Measurements from ENCODE around the gene KRTAP4-11. TPM values are rescaled to one million over a fixed set of nuclear protein-coding genes. Genes with fewer than 3 reads are reported as not detected.

Gene KRTAP4-11
- total RNA-seq, 1 donor from 2014 or later, result not detected

DNA sequence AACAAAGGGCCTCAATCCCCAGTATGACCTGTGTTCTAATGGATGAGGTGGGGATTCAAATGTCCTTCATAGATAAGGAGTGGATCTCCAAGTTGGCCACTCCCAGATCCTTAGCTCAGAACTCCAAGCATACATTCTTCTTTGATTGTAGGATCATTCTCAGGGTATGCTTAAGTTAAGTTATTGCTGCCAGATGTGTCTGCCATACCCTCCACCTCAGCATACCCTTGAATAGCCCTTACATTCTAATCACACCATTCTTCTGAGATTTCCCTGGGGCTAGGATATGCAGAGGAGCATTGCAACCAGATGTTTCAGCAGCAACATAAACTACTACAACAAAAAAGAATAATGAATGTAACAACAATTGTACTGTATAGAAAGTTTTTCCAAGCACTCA, 50.9 kb downstream of the KRTAP4-11 start:
- intact Hi-C loops (cut with DNase I), result no loop called here
- H3K4me3 ChIP-seq, result no peak overlapping the region

More for the DNA sequence above, 50.9 kb downstream of the KRTAP4-11 start:
- no peak for DNase-seq (ENCODE audit: low spot score in 2 of 2)
- no peak overlapping the region for H3K27ac ChIP-seq
- no peaks in the 10 kb centered on the region for H3K36me3 ChIP-seq
- TF ChIP-seq, protein P1, sequence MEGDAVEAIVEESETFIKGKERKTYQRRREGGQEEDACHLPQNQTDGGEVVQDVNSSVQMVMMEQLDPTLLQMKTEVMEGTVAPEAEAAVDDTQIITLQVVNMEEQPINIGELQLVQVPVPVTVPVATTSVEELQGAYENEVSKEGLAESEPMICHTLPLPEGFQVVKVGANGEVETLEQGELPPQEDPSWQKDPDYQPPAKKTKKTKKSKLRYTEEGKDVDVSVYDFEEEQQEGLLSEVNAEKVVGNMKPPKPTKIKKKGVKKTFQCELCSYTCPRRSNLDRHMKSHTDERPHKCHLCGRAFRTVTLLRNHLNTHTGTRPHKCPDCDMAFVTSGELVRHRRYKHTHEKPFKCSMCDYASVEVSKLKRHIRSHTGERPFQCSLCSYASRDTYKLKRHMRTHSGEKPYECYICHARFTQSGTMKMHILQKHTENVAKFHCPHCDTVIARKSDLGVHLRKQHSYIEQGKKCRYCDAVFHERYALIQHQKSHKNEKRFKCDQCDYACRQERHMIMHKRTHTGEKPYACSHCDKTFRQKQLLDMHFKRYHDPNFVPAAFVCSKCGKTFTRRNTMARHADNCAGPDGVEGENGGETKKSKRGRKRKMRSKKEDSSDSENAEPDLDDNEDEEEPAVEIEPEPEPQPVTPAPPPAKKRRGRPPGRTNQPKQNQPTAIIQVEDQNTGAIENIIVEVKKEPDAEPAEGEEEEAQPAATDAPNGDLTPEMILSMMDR (IDR thresholded peaks at IDR 0.05), result no peak
- no peaks in the 10 kb centered on the region for H3K27me3 ChIP-seq
- H3K9me3 ChIP-seq, result no peaks in the 10 kb centered on the region
- H3K4me1 ChIP-seq, result no peaks in the 10 kb centered on the region

Other genes with a start within 250 kb of the KRTAP4-11 start
- not detected for gene KRT20, start 233.1 kb downstream of the KRTAP4-11 start, total RNA-seq
- gene KRT23, start 180.7 kb downstream of the KRTAP4-11 start, total RNA-seq, result not detected
- gene KRT39, start 151.4 kb downstream of the KRTAP4-11 start, total RNA-seq, result not detected
- gene KRT40, start 134.0 kb downstream of the KRTAP4-11 start, total RNA-seq, result not detected
- gene KRTAP3-3, start 124.2 kb downstream of the KRTAP4-11 start, total RNA-seq, result not detected
- gene KRTAP3-2, start 118.5 kb downstream of the KRTAP4-11 start, total RNA-seq, result not detected
- not detected for gene KRTAP3-1, start 109.2 kb downstream of the KRTAP4-11 start, total RNA-seq
- not detected for gene KRTAP1-5, start 91.2 kb downstream of the KRTAP4-11 start, total RNA-seq
- gene KRTAP1-4, start 88.2 kb downstream of the KRTAP4-11 start, total RNA-seq, result not detected
- gene KRTAP1-3, start 83.5 kb downstream of the KRTAP4-11 start, total RNA-seq, result not detected
- not detected for gene KRTAP1-1, start 76.9 kb downstream of the KRTAP4-11 start, total RNA-seq
- gene KRTAP2-1, start 71.1 kb downstream of the KRTAP4-11 start, total RNA-seq, result not detected
- not detected for gene KRTAP2-2, start 63.1 kb downstream of the KRTAP4-11 start, total RNA-seq
- gene KRTAP2-3, start 58.3 kb downstream of the KRTAP4-11 start, total RNA-seq, result not detected
- gene KRTAP2-4, start 52.5 kb downstream of the KRTAP4-11 start, total RNA-seq, result not detected
- not detected for gene KRTAP4-7, start 34.2 kb downstream of the KRTAP4-11 start, total RNA-seq
- not detected for gene KRTAP4-8, start 20.2 kb downstream of the KRTAP4-11 start, total RNA-seq
- gene KRTAP4-16, start 16.2 kb downstream of the KRTAP4-11 start, total RNA-seq, result not detected
- not detected for gene KRTAP4-9, start 13.0 kb downstream of the KRTAP4-11 start, total RNA-seq
- not detected for gene KRTAP4-12, start 5.8 kb upstream of the KRTAP4-11 start, total RNA-seq
- gene KRTAP4-6, start 22.2 kb upstream of the KRTAP4-11 start, total RNA-seq, result not detected
- gene KRTAP4-5, start 31.5 kb upstream of the KRTAP4-11 start, total RNA-seq, result not detected
- not detected for gene KRTAP4-4, start 42.4 kb upstream of the KRTAP4-11 start, total RNA-seq
- gene KRTAP4-3, start 49.8 kb upstream of the KRTAP4-11 start, total RNA-seq, result not detected
- not detected for gene KRTAP4-2, start 59.8 kb upstream of the KRTAP4-11 start, total RNA-seq
- gene KRTAP4-1, start 66.5 kb upstream of the KRTAP4-11 start, total RNA-seq, result not detected
- not detected for gene KRTAP9-1, start 71.5 kb upstream of the KRTAP4-11 start, total RNA-seq
- gene KRTAP9-2, start 108.3 kb upstream of the KRTAP4-11 start, total RNA-seq, result not detected
- gene KRTAP9-3, start 114.1 kb upstream of the KRTAP4-11 start, total RNA-seq, result not detected
- not detected for gene KRTAP9-8, start 119.6 kb upstream of the KRTAP4-11 start, total RNA-seq
- gene KRTAP9-4, start 131.3 kb upstream of the KRTAP4-11 start, total RNA-seq, result not detected
- not detected for gene KRTAP9-9, start 137.0 kb upstream of the KRTAP4-11 start, total RNA-seq
- gene KRTAP9-6, start 147.0 kb upstream of the KRTAP4-11 start, total RNA-seq, result not detected
- gene KRTAP9-7, start 157.3 kb upstream of the KRTAP4-11 start, total RNA-seq, result not detected
- not detected for gene KRTAP29-1, start 184.5 kb upstream of the KRTAP4-11 start, total RNA-seq
- gene KRTAP16-1, start 190.9 kb upstream of the KRTAP4-11 start, total RNA-seq, result not detected
- not detected for gene KRTAP17-1, start 197.3 kb upstream of the KRTAP4-11 start, total RNA-seq
- not detected for gene KRT33A, start 232.5 kb upstream of the KRTAP4-11 start, total RNA-seq